ENCODE results near the gene GPR62. TPM values are rescaled to one million over a fixed set of nuclear protein-coding genes. Genes with fewer than 3 reads are reported as not detected.

The GPR62 gene
- total and polyA plus RNA-seq, 9 of the 15 experiments (the other 6 are each of a cell fraction or from before 2014, with no cell fraction given), result not detected

GRCh38 chr3:51982352-51982837 lies 27.2 kb downstream of the GPR62 start (continued):
- TF ChIP-seq ZNF311 (CRISPR knock-in tag; IDR thresholded peaks at IDR 0.05) (no peak), ZFP36 (IDR thresholded peaks at IDR 0.05; ENCODE audit: low read depth, low read length, partially characterized antibody) (no peak), KDM4B (IDR thresholded peaks at IDR 0.05; ENCODE audit: borderline replicate concordance in 2 of 2, low read depth in 1 of 2) (no peak), NR2F6 (CRISPR knock-in tag; IDR thresholded peaks at IDR 0.05) (no peak), SMARCA5 (IDR thresholded peaks at IDR 0.05) (0 out of 2 replicates have a peak, but pooled peaks have one; percentile 30), SRF (CRISPR knock-in tag; IDR thresholded peaks at IDR 0.05) (no peak), HDAC1 (IDR thresholded peaks at IDR 0.05) (peak in 1 of 2 experiments; percentile 71; a peak in 2 of 4 replicates), REST (IDR thresholded peaks at IDR 0.05; ENCODE audit: borderline replicate concordance) (0 out of 2 replicates have a peak, but pooled peaks have one; percentile 6), REST (CRISPR knock-in tag; IDR thresholded peaks at IDR 0.05; ENCODE audit: low read depth) (no peak), TOE1 (IDR thresholded peaks at IDR 0.05; ENCODE audit: borderline replicate concordance) (no peak), TOE1 (CRISPR knock-in tag; IDR thresholded peaks at IDR 0.05; ENCODE audit: borderline replicate concordance, low read depth) (no peak; the same call in 1 of the 2 replicates), FOS (IDR thresholded peaks at IDR 0.05; ENCODE audit: extremely low read depth, insufficient read length) (no peak), ZNF24 (IDR thresholded peaks at IDR 0.05) (peak; percentile 62), THRAP3 (IDR thresholded peaks at IDR 0.05; ENCODE audit: borderline replicate concordance) (no peak), ZNF830 (CRISPR knock-in tag; IDR thresholded peaks at IDR 0.05) (no peak), E2F4 (CRISPR knock-in tag; IDR thresholded peaks at IDR 0.05; ENCODE audit: low read depth) (no peak), SNIP1 (IDR thresholded peaks at IDR 0.05; ENCODE audit: low read depth) (no peak), CTCF (IDR thresholded peaks at IDR 0.05 in 2 of 3, conservative IDR thresholded peaks at IDR 0.05 in 1 of 3; ENCODE audit: insufficient read depth in 2 of 3, low read depth in 1 of 3, low read length in 3 of 3) (peak; percentile 67 to 95 (median 72)), MYNN (IDR thresholded peaks at IDR 0.05) (peak; percentile 59), MYNN (CRISPR knock-in tag; IDR thresholded peaks at IDR 0.05) (no peak)

Data from K562 (cell line).